OCI-LY3 (cell line): ENCODE results near the gene OPTC.

Experiments
- H2AFZ ChIP-seq: fragments of 200-600, 300-600 bp; shearing (Covaris generic); 2 replicates; pipeline ENCODE4 v1.6.0; 2014; ENCODE audit warnings: antibody characterized with exemption, low read depth, low read length
- H3K27ac ChIP-seq: fragments of 200-600, 300-600 bp; sonication (generic); 2 replicates; pipeline ENCODE4 v1.5.1; 2014; ENCODE audit warnings: mild to moderate bottlenecking, low read length, moderate library complexity, mixed read lengths
- H3K27me3 ChIP-seq: fragments of 200-600, 300-600 bp; sonication (generic); 2 replicates; pipeline ENCODE4 v1.6.1; 2014; ENCODE audit warnings: low read depth, low read length, mixed read lengths
- H3K36me3 ChIP-seq: fragments of 200-600, 300-600 bp; sonication (generic); replicated peaks from 2 replicates; pipeline ENCODE3; 2014; ENCODE audit warnings: low read depth, low read length, mixed read lengths
- H3K4me1 ChIP-seq: fragments of 300-600, 200-600 bp; sonication (generic); 2 replicates; pipeline ENCODE4 v1.6.1; 2014; ENCODE audit warnings: low read length, mixed read lengths
- H3K4me2 ChIP-seq: fragments of 200-600, 300-600 bp; sonication (generic); 2 replicates; pipeline ENCODE4 v1.6.1; 2014; ENCODE audit warnings: low read length, mixed read lengths
- H3K4me3 ChIP-seq: fragments of 300-600, 200-600 bp; sonication (generic); 2 replicates; pipeline ENCODE4 v1.5.1; 2014; ENCODE audit warnings: antibody characterized with exemption, mild to moderate bottlenecking, low read length, moderate library complexity
- H3K79me2 ChIP-seq: fragments of 300-600, 200-600 bp; shearing (Covaris generic); 2 replicates; pipeline ENCODE4 v1.6.1; 2014; ENCODE audit warnings: mild to moderate bottlenecking, low read length, mixed read lengths
- H3K9ac ChIP-seq: fragments of 300-600, 200-600 bp; shearing (Covaris generic); 2 replicates; pipeline ENCODE4 v1.6.0; 2014; ENCODE audit warnings: mild to moderate bottlenecking, low read length, moderate library complexity
- H3K9me3 ChIP-seq: fragments of 200-600, 300-600 bp; shearing (Covaris generic); 2 replicates; pipeline ENCODE4 v1.6.1; 2014; ENCODE audit warnings: low read length, mixed read lengths; ENCODE audit not compliant: insufficient read depth
- H4K20me1 ChIP-seq: fragments of 200-600, 300-600 bp; sonication (generic); 2 replicates; pipeline ENCODE4 v1.6.1; 2016; ENCODE audit warnings: low read length, mixed read lengths; ENCODE audit not compliant: insufficient read depth
- EZH2phosphoT487 ChIP-seq: fragments of 200-600 bp; shearing (Covaris generic); IDR thresholded peaks from 2 replicates; pipeline ENCODE4 v1.6.1; 2018; ENCODE audit warnings: antibody characterized with exemption, mixed run types, low read depth
- TF ChIP-seq, protein P1 (sequence below): fragments of 200-600, 300-600 bp; sonication (generic); IDR thresholded peaks from 2 replicates; pipeline ENCODE4 v1.5.1; 2014; ENCODE audit warnings: antibody characterized with exemption, low read length, low read depth

The OPTC gene

DNA sequence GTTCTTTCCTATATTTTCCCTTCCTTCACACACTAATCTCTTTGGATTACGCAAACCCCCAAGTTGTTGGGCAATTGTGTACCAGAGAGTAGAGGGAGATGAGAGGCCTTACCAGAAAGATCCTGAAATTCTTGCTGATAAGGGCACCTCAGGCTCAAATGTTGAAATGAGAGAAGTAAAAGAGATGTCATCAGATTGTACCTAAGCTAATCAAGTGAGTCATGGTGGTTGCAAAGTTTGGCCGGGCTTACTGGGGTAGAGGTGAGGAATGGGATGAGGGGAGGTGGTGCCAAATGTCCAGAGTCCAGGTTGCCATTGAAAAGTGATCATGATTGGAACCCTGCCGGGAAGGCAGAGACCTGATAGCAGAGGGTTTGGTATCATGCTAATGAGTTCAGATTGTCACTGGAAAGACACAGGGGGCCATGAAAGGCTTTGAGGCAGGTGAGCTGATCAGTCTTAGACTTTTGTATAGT lies 43.1 kb downstream of the OPTC start:
- Histone ChIP-seq H3K4me1 (no peaks in the 10 kb centered on the region), H3K36me3 (no peaks in the 10 kb centered on the region), H3K79me2 (no peaks in the 10 kb centered on the region), H3K4me3 (no peak overlapping the region), H2AFZ (no peak overlapping the region), H3K9ac (no peak overlapping the region), H3K9me3 (no peaks in the 10 kb centered on the region), H3K27me3 (peaks cover 40% of the 10 kb centered on the region), H4K20me1 (no peaks in the 10 kb centered on the region), H3K27ac (no peak overlapping the region), H3K4me2 (no peak overlapping the region)
- TF ChIP-seq EZH2phosphoT487: no peak
- TF ChIP-seq, protein P1, sequence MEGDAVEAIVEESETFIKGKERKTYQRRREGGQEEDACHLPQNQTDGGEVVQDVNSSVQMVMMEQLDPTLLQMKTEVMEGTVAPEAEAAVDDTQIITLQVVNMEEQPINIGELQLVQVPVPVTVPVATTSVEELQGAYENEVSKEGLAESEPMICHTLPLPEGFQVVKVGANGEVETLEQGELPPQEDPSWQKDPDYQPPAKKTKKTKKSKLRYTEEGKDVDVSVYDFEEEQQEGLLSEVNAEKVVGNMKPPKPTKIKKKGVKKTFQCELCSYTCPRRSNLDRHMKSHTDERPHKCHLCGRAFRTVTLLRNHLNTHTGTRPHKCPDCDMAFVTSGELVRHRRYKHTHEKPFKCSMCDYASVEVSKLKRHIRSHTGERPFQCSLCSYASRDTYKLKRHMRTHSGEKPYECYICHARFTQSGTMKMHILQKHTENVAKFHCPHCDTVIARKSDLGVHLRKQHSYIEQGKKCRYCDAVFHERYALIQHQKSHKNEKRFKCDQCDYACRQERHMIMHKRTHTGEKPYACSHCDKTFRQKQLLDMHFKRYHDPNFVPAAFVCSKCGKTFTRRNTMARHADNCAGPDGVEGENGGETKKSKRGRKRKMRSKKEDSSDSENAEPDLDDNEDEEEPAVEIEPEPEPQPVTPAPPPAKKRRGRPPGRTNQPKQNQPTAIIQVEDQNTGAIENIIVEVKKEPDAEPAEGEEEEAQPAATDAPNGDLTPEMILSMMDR: no peak

DNA sequence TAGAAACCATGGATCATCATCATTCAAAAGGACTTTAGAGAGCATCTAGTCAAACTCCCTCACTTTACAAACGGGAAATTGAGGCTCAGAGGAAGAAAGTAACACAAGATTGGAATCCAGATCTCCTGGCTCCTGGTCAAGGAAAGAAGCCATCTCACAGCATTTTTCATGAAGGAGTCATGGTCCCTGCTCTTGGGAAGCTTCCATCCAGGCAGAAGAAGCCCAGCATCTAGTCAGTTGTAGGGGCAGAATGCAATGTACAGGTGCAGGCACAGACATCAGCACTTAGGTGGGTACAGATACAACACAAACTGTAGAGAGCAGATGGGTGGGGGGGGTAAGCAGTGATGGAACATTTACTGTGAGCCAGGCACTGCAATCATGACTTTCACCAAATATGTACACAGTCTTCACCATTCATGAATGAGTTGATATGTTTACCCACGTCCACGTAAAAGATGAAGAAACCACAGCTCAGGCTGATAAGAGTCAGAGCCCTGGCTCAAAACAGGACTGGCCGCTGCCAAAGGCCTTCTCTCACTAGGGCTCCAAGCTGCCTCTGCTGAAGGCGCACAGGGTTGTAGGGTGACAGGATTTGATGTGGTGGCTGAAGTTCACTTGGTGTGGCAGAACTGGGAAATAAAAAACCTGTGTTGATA lies 44.0 kb downstream of the OPTC start:
- Histone ChIP-seq H3K4me1 (no peaks in the 10 kb centered on the region), H3K4me2 (no peak overlapping the region), H2AFZ (no peak overlapping the region), H3K36me3 (no peaks in the 10 kb centered on the region), H3K9ac (no peak overlapping the region), H3K79me2 (no peaks in the 10 kb centered on the region), H3K9me3 (no peaks in the 10 kb centered on the region), H4K20me1 (no peaks in the 10 kb centered on the region), H3K27me3 (peaks cover 36% of the 10 kb centered on the region), H3K27ac (no peak overlapping the region), H3K4me3 (no peak overlapping the region)
- TF ChIP-seq, protein P1: no peak
- TF ChIP-seq EZH2phosphoT487: no peak

DNA sequence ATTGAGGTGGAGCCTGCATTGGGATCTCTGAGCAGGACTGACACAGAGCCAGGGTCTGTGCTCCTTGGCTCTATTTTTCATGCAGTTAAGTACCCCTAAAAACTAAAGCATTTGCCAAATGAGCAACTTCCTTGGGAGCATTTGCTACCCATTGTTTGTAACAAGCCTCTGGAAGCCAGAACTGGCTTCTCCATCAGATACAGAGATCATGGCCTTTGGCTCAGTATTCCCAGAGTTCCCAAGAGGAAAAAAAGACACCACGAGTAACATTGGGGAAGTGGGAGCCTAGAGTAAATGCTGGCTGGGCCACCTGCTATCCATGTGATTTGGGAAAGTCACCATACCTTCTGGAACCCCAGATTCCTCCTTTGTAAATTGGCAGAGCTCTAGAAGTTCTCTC lies 44.8 kb downstream of the OPTC start:
- Histone ChIP-seq H3K27me3 (peaks cover 34% of the 10 kb centered on the region), H3K9ac (no peak overlapping the region), H3K79me2 (no peaks in the 10 kb centered on the region), H3K4me3 (no peak overlapping the region), H2AFZ (no peak overlapping the region), H3K9me3 (no peaks in the 10 kb centered on the region), H4K20me1 (no peaks in the 10 kb centered on the region), H3K36me3 (no peaks in the 10 kb centered on the region), H3K27ac (no peak overlapping the region), H3K4me1 (no peaks in the 10 kb centered on the region), H3K4me2 (no peak overlapping the region)
- TF ChIP-seq, protein P1: no peak
- no peak for TF ChIP-seq EZH2phosphoT487

DNA sequence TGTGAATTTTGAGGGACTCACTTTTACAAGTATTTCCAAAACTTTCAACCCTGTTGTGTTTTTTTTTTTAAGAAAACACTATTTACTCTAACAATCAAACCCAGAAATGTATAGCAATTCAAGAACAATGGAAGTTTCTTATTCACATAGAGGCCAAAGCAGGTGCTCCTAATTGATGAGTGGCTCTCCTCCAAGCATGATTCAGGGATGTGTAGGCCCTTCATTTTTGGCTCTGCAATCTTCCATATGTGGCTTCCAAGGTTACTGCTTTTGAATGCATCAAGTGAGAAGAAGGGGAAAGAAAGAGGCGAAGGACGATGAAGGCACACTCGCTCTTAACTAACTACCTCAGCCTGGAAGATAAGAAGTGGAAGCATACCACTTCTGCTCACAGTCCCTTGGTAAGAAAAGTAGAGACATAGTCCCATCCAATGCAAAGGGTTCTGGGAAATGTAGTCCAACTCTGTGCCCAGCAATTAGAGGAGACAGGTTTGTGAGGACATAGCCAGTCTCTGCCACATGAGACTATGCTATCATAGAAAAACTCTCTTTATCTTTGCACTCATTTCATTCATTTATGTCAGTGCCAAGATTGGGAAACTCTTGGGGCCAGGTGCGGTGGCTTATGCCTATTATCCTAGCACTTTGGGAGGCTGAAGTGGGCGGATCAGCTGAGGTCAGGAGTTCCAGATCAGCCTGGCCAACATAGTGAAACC lies 46.0 kb downstream of the OPTC start:
- Histone ChIP-seq H3K4me2 (no peak overlapping the region), H2AFZ (no peak overlapping the region), H3K4me1 (no peaks in the 10 kb centered on the region), H3K27me3 (peaks cover 29% of the 10 kb centered on the region), H3K9me3 (no peaks in the 10 kb centered on the region), H3K36me3 (no peaks in the 10 kb centered on the region), H4K20me1 (no peaks in the 10 kb centered on the region), H3K27ac (no peak overlapping the region), H3K4me3 (no peak overlapping the region), H3K9ac (no peak overlapping the region), H3K79me2 (no peaks in the 10 kb centered on the region)
- TF ChIP-seq, protein P1: no peak
- TF ChIP-seq EZH2phosphoT487: no peak
